ENCODE results near the gene NRAP. TPM values are rescaled to one million over a fixed set of nuclear protein-coding genes. Genes with fewer than 3 reads are reported as not detected.

NRAP gene
- polyA plus RNA-seq, 3 donors: not detected

DNA sequence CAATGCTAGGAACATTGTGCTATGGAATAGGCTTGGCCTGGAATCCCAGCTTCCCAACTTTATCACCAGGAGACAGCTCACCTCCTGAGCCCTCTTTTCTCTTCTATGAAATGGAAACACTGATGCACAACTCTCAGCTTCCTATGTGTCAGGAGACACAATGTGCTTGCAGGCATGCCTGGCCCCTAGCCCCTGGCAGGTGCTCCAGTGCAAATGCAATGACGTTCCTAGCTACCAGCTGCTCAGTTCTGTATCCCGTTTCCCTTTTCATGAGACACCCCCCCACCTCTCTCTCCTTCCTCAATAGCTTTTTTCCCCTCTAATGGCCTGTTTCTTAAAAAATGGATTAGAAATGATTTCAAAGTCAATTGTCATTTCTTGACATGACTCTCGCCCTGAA is 80.3 kb downstream of the NRAP start:
- Histone ChIP-seq H2AFZ (ENCODE audit: insufficient read depth, low read depth, low read length, poor library complexity, severe bottlenecking) (no peak overlapping the region), H3K79me2 (ENCODE audit: insufficient read depth, low read length) (no peaks in the 10 kb centered on the region), H3K4me3 (replicated peaks in 1 of 3; ENCODE audit: low read depth in 2 of 3, low read length in 3 of 3) (no peak overlapping the region), H3K9me3 (replicated peaks in 1 of 2; ENCODE audit: control insufficient read depth in 1 of 2, insufficient read depth in 1 of 2, low read length in 2 of 2) (no peaks in the 10 kb centered on the region), H3K9ac (ENCODE audit: insufficient read depth, low read length, poor library complexity, severe bottlenecking) (no peak overlapping the region), H4K20me1 (ENCODE audit: insufficient read depth, low read length) (no peaks in the 10 kb centered on the region), H3K27ac (ENCODE audit: low read depth in 1 of 2, low read length in 2 of 2) (no peak overlapping the region), H3K36me3 (replicated peaks in 1 of 2; ENCODE audit: control insufficient read depth in 1 of 2, insufficient read depth in 2 of 2, low read length in 2 of 2) (no peaks in the 10 kb centered on the region), H3K4me2 (replicated peaks; ENCODE audit: extremely low read depth, low read length, poor library complexity, severe bottlenecking) (no peak overlapping the region), H3K27me3 (ENCODE audit: control insufficient read depth in 2 of 2, insufficient read depth in 2 of 2, low read length in 2 of 2) (no peaks in the 10 kb centered on the region), H3K4me1 (ENCODE audit: control insufficient read depth in 1 of 2, insufficient read depth in 2 of 2, low read length in 2 of 2) (no peaks in the 10 kb centered on the region)
- no peaks in the 10 kb centered on the region for H3K4me1 Mint-ChIP-seq
- no peak for DNase-seq
- intact Hi-C loops (cut with micrococcal nuclease): no loop called here
- H3K27me3 Mint-ChIP-seq (ENCODE audit: low read depth in 3 of 3): peaks cover 5 to 6% (median 5%) of the 10 kb centered on the region in 3 donors
- H3K36me3 Mint-ChIP-seq: no peaks in the 10 kb centered on the region
- no peaks in the 10 kb centered on the region for H3K9me3 Mint-ChIP-seq
- no peak overlapping the region for H3K4me3 Mint-ChIP-seq
- no peak overlapping the region for H3K27ac Mint-ChIP-seq
- TF ChIP-seq, protein P1, sequence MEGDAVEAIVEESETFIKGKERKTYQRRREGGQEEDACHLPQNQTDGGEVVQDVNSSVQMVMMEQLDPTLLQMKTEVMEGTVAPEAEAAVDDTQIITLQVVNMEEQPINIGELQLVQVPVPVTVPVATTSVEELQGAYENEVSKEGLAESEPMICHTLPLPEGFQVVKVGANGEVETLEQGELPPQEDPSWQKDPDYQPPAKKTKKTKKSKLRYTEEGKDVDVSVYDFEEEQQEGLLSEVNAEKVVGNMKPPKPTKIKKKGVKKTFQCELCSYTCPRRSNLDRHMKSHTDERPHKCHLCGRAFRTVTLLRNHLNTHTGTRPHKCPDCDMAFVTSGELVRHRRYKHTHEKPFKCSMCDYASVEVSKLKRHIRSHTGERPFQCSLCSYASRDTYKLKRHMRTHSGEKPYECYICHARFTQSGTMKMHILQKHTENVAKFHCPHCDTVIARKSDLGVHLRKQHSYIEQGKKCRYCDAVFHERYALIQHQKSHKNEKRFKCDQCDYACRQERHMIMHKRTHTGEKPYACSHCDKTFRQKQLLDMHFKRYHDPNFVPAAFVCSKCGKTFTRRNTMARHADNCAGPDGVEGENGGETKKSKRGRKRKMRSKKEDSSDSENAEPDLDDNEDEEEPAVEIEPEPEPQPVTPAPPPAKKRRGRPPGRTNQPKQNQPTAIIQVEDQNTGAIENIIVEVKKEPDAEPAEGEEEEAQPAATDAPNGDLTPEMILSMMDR (IDR thresholded peaks at IDR 0.05): no peak
- 100% methylated on average over 1 of the region's 3 CpGs for WGBS (ENCODE audit: insufficient coverage)

DNA sequence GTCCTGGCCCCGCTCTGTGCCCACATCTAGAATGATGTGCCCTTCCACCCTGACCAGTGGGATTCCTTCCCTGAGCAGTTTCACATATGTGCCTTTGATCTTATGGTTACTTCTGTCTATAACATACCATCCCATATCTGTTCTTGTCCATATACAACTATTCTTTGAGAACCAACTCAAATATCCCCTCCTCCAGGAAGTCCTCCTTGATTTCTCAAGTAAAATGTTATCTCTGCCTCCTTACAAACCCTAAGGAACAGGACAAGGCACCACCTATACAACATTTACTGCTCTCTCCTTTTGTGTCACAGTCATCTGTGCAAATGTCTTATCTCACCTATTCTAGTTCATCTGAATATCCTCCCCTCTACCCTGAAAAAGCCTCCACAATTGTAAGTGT is 82.7 kb downstream of the NRAP start:
- H3K27ac Mint-ChIP-seq: no peak overlapping the region
- 100% methylated on average over 1 of the region's 1 CpG for WGBS (ENCODE audit: insufficient coverage)
- Histone ChIP-seq H3K27me3 (ENCODE audit: control insufficient read depth in 2 of 2, insufficient read depth in 2 of 2, low read length in 2 of 2) (no peaks in the 10 kb centered on the region), H2AFZ (ENCODE audit: insufficient read depth, low read depth, low read length, poor library complexity, severe bottlenecking) (no peak overlapping the region), H3K27ac (ENCODE audit: low read depth in 1 of 2, low read length in 2 of 2) (no peak overlapping the region), H3K36me3 (replicated peaks in 1 of 2; ENCODE audit: control insufficient read depth in 1 of 2, insufficient read depth in 2 of 2, low read length in 2 of 2) (no peaks in the 10 kb centered on the region), H3K4me3 (replicated peaks in 1 of 3; ENCODE audit: low read depth in 2 of 3, low read length in 3 of 3) (no peak overlapping the region), H3K9ac (ENCODE audit: insufficient read depth, low read length, poor library complexity, severe bottlenecking) (no peak overlapping the region), H3K79me2 (ENCODE audit: insufficient read depth, low read length) (no peaks in the 10 kb centered on the region), H4K20me1 (ENCODE audit: insufficient read depth, low read length) (no peaks in the 10 kb centered on the region), H3K9me3 (replicated peaks in 1 of 2; ENCODE audit: control insufficient read depth in 1 of 2, insufficient read depth in 1 of 2, low read length in 2 of 2) (no peaks in the 10 kb centered on the region), H3K4me1 (ENCODE audit: control insufficient read depth in 1 of 2, insufficient read depth in 2 of 2, low read length in 2 of 2) (no peaks in the 10 kb centered on the region), H3K4me2 (replicated peaks; ENCODE audit: extremely low read depth, low read length, poor library complexity, severe bottlenecking) (no peak overlapping the region)
- no peaks in the 10 kb centered on the region for H3K9me3 Mint-ChIP-seq
- DNase-seq: no peak
- no peaks in the 10 kb centered on the region for H3K36me3 Mint-ChIP-seq
- no peaks in the 10 kb centered on the region for H3K4me1 Mint-ChIP-seq
- TF ChIP-seq, protein P1 (IDR thresholded peaks at IDR 0.05): no peak
- no peak overlapping the region for H3K4me3 Mint-ChIP-seq
- H3K27me3 Mint-ChIP-seq (ENCODE audit: low read depth in 3 of 3): peaks cover 2 to 7% (median 6%) of the 10 kb centered on the region in 3 donors
- intact Hi-C loops (cut with micrococcal nuclease): no loop called here
